Neuronal stem cell (in vitro differentiated cells): ENCODE results near the gene DZANK1. TPM values are rescaled to one million over a fixed set of nuclear protein-coding genes. Genes with fewer than 3 reads are reported as not detected.
A peak's percentile ranks its signal among the peaks of the same experiment; 100 is the strongest.

Experiments
- DNase-seq: peaks from one replicate; pipeline ENCODE4 v3.0.0-alpha.2; 2013; ENCODE audit warnings: low spot score
- H2AFZ ChIP-seq: one replicate; pipeline ENCODE4 v1.6.1; 2013; ENCODE audit warnings: mild to moderate bottlenecking, low read length, inconsistent platforms
- H2AK5ac ChIP-seq: 2 replicates; pipeline ENCODE4 v1.6.1; 2013; ENCODE audit warnings: low read depth, mild to moderate bottlenecking, inconsistent platforms, low read length, moderate library complexity, mixed read lengths
- H2BK120ac ChIP-seq: 2 replicates; pipeline ENCODE4 v1.6.1; 2013; ENCODE audit warnings: low read depth, mild to moderate bottlenecking, inconsistent platforms, low read length, moderate library complexity, mixed read lengths
- H2BK12ac ChIP-seq: one replicate; pipeline ENCODE4 v1.6.1; 2013; ENCODE audit warnings: low read length, inconsistent platforms
- H2BK15ac ChIP-seq: 2 replicates; pipeline ENCODE4 v1.6.1; 2013; ENCODE audit warnings: mild to moderate bottlenecking, low read length, inconsistent platforms, mixed read lengths
- H2BK5ac ChIP-seq: one replicate; pipeline ENCODE4 v1.6.1; 2013; ENCODE audit warnings: inconsistent platforms, mild to moderate bottlenecking, low read length, moderate library complexity
- H3K14ac ChIP-seq: one replicate; pipeline ENCODE4 v1.6.1; 2013; ENCODE audit warnings: low read length, inconsistent platforms
- H3K18ac ChIP-seq: 2 replicates; pipeline ENCODE4 v1.6.1; 2013; ENCODE audit warnings: low read length, inconsistent platforms
- H3K23ac ChIP-seq: 2 replicates; pipeline ENCODE4 v1.6.1; 2013; ENCODE audit warnings: low read depth, mild to moderate bottlenecking, mixed read lengths, low read length, inconsistent platforms; ENCODE audit not compliant: poor library complexity
- H3K27ac ChIP-seq: replicated peaks from 3 replicates; pipeline ENCODE4 v1.5.1; 2013; ENCODE audit warnings: low read length, inconsistent platforms
- H3K27me3 ChIP-seq, 3 experiments: 2 replicates each; pipeline ENCODE4 v1.6.1; 2013; ENCODE audit warnings: low read length in 3 of 3, mild to moderate bottlenecking in 2 of 3, inconsistent platforms in 1 of 3, low read depth in 1 of 3, mixed read lengths in 1 of 3, moderate library complexity in 1 of 3; ENCODE audit not compliant: control insufficient read depth in 3 of 3, insufficient read depth in 3 of 3
- H3K36me3 ChIP-seq, 2 donors: replicated peaks in 1 of 2; 2 replicates each; pipeline ENCODE4 v1.6.1; 2013; ENCODE audit warnings: low read length in 2 of 2; ENCODE audit not compliant: control insufficient read depth in 2 of 2, insufficient read depth in 2 of 2
- H3K4ac ChIP-seq: 2 replicates; pipeline ENCODE4 v1.6.1; 2013; ENCODE audit warnings: inconsistent platforms, mild to moderate bottlenecking, low read length, moderate library complexity
- H3K4me1 ChIP-seq, 2 donors: 1 replicate in 1 of 2; 2 replicates in 1 of 2; pipeline ENCODE4 v1.6.1; 2013; ENCODE audit warnings: low read length in 2 of 2, low read depth in 1 of 2; ENCODE audit not compliant: control insufficient read depth in 2 of 2, insufficient read depth in 1 of 2
- H3K4me2 ChIP-seq: one replicate; pipeline ENCODE4 v1.6.1; 2013; ENCODE audit warnings: mild to moderate bottlenecking, low read length, inconsistent platforms; ENCODE audit not compliant: insufficient read depth, poor library complexity, severe bottlenecking
- H3K4me3 ChIP-seq, 2 donors: 2 replicates each; pipeline ENCODE4 v1.5.1; 2013; ENCODE audit warnings: low read length in 2 of 2, mild to moderate bottlenecking in 2 of 2, inconsistent platforms in 1 of 2, moderate library complexity in 1 of 2
- H3K79me1 ChIP-seq: one replicate; pipeline ENCODE4 v1.6.1; 2013; ENCODE audit warnings: low read depth, mild to moderate bottlenecking, inconsistent platforms, low read length, moderate library complexity
- H3K9ac ChIP-seq: one replicate; pipeline ENCODE4 v1.6.1; 2013; ENCODE audit warnings: mild to moderate bottlenecking, low read depth, low read length, inconsistent platforms; ENCODE audit not compliant: poor library complexity
- H3K9me3 ChIP-seq, 2 donors: replicated peaks in 1 of 2; 2 replicates each; pipeline versions ENCODE3 to v1.6.1; 2013; ENCODE audit warnings: low read length in 2 of 2, mild to moderate bottlenecking in 2 of 2, inconsistent platforms in 1 of 2, low read depth in 1 of 2, mixed read lengths in 1 of 2, moderate library complexity in 1 of 2; ENCODE audit not compliant: control insufficient read depth in 2 of 2, insufficient read depth in 1 of 2
- H4K8ac ChIP-seq: one replicate; pipeline ENCODE4 v1.6.1; 2013; ENCODE audit warnings: low read depth, mild to moderate bottlenecking, inconsistent platforms, low read length, moderate library complexity
- H4K91ac ChIP-seq: one replicate; pipeline ENCODE4 v1.6.1; 2013; ENCODE audit warnings: low read length, low read depth, mild to moderate bottlenecking, inconsistent platforms; ENCODE audit not compliant: poor library complexity
- WGBS, 2 donors: extraction: QIAGEN DNeasy Blood & Tissue Kit; methylation state at CpG; one replicate each; pipeline ENCODE4 v1.1.7; 2013; ENCODE audit warnings: missing lambda C conversion rate in 2 of 2, mixed read lengths in 1 of 2; ENCODE audit not compliant: insufficient read length in 2 of 2, insufficient replicate concordance in 1 of 2; ENCODE audit errors: extremely low coverage in 2 of 2; 5-methylcytosine and 5-hydroxymethylcytosine counted together
- polyA plus RNA-seq, 2 experiments: library from polyadenylated mRNA; stranded (reverse); fragments of 200-250 nt; gene quantifications; one replicate each; pipeline ENCODE4 v1.2.3, GENCODE V29; 2013

The DZANK1 gene
- polyA plus RNA-seq (2013, experiment 1 of 2), result 5.6 TPM
- 5.5 TPM for polyA plus RNA-seq (2013, experiment 2 of 2)

GRCh38 chr20:18466894-18467730 is at the start of gene DZANK1, which contains the start of gene POLR3F:
Gene DZANK1, minus strand, starts transcription at chr20:18467030. Its CDS starts 1,672 bp downstream, at chr20:18465358.
Gene POLR3F, plus strand, starts transcription at chr20:18467390. Its CDS starts 117 bp downstream, at chr20:18467507.
- Histone ChIP-seq H3K4me3 (peak within 1 kb of the TSS; percentile 89 to 93), H2AFZ (peak within 1 kb of the TSS; percentile 94), H3K14ac (no peak within 1 kb of the TSS), H2BK5ac (no peak within 1 kb of the TSS), H2BK15ac (no peak within 1 kb of the TSS), H3K9ac (peak within 1 kb of the TSS; percentile 91), H3K4me1 (peaks cover 0 to 4% of the 10 kb centered on the region in 2 donors), H2BK120ac (no peak within 1 kb of the TSS), H3K36me3 (peaks cover 4 to 34% of the 10 kb centered on the region in 2 donors), H4K91ac (no peak within 1 kb of the TSS), H2BK12ac (no peak within 1 kb of the TSS), H3K23ac (no peak within 1 kb of the TSS), H3K79me1 (peaks cover 6% of the 10 kb centered on the region), H4K8ac (no peak within 1 kb of the TSS), H3K4me2 (peak within 1 kb of the TSS; percentile 75), H3K4ac (no peak within 1 kb of the TSS), H3K18ac (peak within 1 kb of the TSS; percentile 91), H3K27ac (peak within 1 kb of the TSS; percentile 69), H2AK5ac (no peak within 1 kb of the TSS), H3K27me3 (no peaks in the 10 kb centered on the region), H3K9me3 (no peaks in the 10 kb centered on the region)
- no CpG with 5 or more reads among the region's 57 CpGs for WGBS, 2 donors
- peak; percentile 96 for DNase-seq

DNA sequence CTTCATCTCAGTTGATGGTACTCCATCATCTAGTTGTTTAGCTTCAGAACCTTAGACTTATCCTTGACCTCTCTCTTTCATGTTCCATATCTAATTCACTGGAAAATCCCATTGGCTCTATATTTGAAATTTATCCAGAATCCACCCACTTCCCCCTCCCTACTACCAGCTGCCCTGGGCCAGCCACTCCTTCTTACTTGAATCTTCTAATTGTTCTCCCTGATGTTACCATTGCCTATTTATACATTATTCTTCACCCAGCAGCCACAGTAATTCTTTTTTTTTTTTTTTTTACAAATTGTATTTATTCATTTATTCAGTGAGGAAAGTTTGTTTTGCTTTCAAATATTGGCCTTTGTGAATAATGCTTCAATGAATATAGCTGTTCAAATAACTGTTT is 49.1 kb upstream of the DZANK1 start:
- no peak overlapping the region for H4K91ac ChIP-seq
- H3K14ac ChIP-seq, result no peak overlapping the region
- H2BK15ac ChIP-seq, result no peak overlapping the region
- no peak overlapping the region for H3K27ac ChIP-seq
- peaks cover 7 to 60% of the 10 kb centered on the region in 2 donors for H3K36me3 ChIP-seq
- no peak overlapping the region for H2BK5ac ChIP-seq
- H2BK120ac ChIP-seq, result no peak overlapping the region
- no peak for DNase-seq
- H2AK5ac ChIP-seq, result no peak overlapping the region
- no peak overlapping the region for H3K9ac ChIP-seq
- no peak overlapping the region for H3K4me3 ChIP-seq
- no peak overlapping the region for H3K4ac ChIP-seq
- H3K79me1 ChIP-seq, result no peaks in the 10 kb centered on the region
- no peak overlapping the region for H3K23ac ChIP-seq
- H3K4me2 ChIP-seq, result no peak overlapping the region
- no peaks in the 10 kb centered on the region for H3K27me3 ChIP-seq
- H3K18ac ChIP-seq, result no peak overlapping the region
- H3K9me3 ChIP-seq, result peaks cover 0 to 3% of the 10 kb centered on the region in 2 donors
- H2AFZ ChIP-seq, result no peak overlapping the region
- H3K4me1 ChIP-seq, result no peaks in the 10 kb centered on the region
- H4K8ac ChIP-seq, result no peak overlapping the region
- H2BK12ac ChIP-seq, result no peak overlapping the region

DNA sequence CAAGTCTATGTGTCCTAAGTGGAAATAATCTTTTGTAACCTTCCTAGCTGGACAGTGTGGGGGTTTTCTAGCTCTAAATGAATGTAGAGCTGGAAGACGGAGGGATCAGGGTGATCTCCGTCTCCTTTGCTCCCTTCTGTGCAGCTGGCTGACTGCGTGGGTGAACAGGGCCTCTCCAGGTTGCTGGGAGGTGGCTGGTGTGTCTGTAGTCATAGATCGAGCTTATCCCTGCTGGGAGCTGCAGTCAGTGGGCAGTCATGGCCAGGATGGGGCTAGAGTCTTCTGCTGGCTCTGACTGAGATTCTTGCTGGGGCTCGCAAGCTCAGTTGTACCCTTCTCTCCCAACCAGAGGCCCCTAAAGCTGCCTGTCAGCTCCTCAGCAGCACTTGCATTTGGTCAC is 47.3 kb upstream of the DZANK1 start:
- Histone ChIP-seq H3K23ac (no peak overlapping the region), H2BK15ac (no peak overlapping the region), H2AFZ (no peak overlapping the region), H4K8ac (no peak overlapping the region), H2AK5ac (no peak overlapping the region), H3K27me3 (no peaks in the 10 kb centered on the region), H2BK5ac (no peak overlapping the region), H3K14ac (no peak overlapping the region), H3K9me3 (peaks cover 0 to 3% of the 10 kb centered on the region in 2 donors), H3K27ac (no peak overlapping the region), H4K91ac (no peak overlapping the region), H3K4me1 (no peaks in the 10 kb centered on the region), H2BK120ac (no peak overlapping the region), H3K36me3 (peaks cover 12 to 75% of the 10 kb centered on the region in 2 donors), H3K4me2 (no peak overlapping the region), H3K9ac (no peak overlapping the region), H2BK12ac (no peak overlapping the region), H3K4ac (no peak overlapping the region), H3K18ac (no peak overlapping the region), H3K4me3 (no peak overlapping the region), H3K79me1 (no peaks in the 10 kb centered on the region)
- no CpG with 5 or more reads among the region's 5 CpGs for WGBS, 2 donors
- DNase-seq, result no peak

DNA sequence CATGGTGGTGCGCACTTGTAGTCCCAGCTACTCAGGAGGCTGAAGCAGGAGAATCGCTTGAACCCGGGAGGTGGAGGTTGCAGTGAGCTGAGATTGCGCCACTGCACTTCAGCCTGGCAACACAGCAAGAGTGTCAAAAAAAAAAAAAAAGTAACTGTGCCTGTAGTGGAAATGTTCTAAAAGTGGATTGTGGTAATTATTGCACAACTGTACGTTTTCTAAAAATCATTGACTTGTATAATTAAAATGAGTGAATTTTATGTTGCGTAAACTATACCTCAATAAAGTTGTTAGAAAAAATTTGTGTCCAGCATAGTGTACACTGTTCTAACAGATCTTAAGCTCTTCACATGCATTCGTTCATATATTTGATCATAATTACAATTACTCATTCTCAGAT is 46.4 kb upstream of the DZANK1 start:
- no peak overlapping the region for H2BK120ac ChIP-seq
- H3K36me3 ChIP-seq, result peaks cover 12 to 76% of the 10 kb centered on the region in 2 donors
- H2BK12ac ChIP-seq, result no peak overlapping the region
- H3K27ac ChIP-seq, result no peak overlapping the region
- H3K18ac ChIP-seq, result no peak overlapping the region
- H3K27me3 ChIP-seq, result no peaks in the 10 kb centered on the region
- H2AK5ac ChIP-seq, result no peak overlapping the region
- no CpG with 5 or more reads among the region's 7 CpGs for WGBS, 2 donors
- peaks cover 2 to 3% of the 10 kb centered on the region in 2 donors for H3K4me1 ChIP-seq
- H2AFZ ChIP-seq, result no peak overlapping the region
- H4K91ac ChIP-seq, result no peak overlapping the region
- no peak overlapping the region for H2BK5ac ChIP-seq
- no peak overlapping the region for H3K23ac ChIP-seq
- H2BK15ac ChIP-seq, result no peak overlapping the region
- no peak for DNase-seq
- H3K4me2 ChIP-seq, result no peak overlapping the region
- H3K4me3 ChIP-seq, result no peak overlapping the region
- no peak overlapping the region for H3K14ac ChIP-seq
- H4K8ac ChIP-seq, result no peak overlapping the region
- H3K4ac ChIP-seq, result no peak overlapping the region
- peaks cover 0 to 3% of the 10 kb centered on the region in 2 donors for H3K9me3 ChIP-seq
- no peak overlapping the region for H3K9ac ChIP-seq
- H3K79me1 ChIP-seq, result no peaks in the 10 kb centered on the region
